ENCODE data around the gene LHX4.

LHX4 gene

DNA sequence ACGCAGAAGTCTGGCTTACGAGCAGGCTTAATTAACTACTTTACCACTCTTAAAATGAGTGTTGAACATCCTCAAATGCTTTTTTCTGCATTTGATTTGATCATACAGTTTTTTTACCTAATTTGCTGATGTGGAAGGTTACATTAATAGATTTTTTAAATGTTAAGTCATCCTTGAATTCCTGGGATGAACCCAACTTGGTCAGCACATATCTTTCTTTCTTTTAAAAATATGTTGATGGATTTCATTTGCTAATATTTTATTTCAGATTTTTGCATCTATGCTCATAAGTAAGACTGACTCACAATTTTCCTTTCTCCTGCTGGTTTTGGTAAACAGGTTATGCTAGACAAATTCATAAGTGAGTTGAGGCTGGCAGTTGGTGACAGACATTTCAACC, 82.9 kb downstream of the LHX4 start:
- DNase-seq: no peak

DNA sequence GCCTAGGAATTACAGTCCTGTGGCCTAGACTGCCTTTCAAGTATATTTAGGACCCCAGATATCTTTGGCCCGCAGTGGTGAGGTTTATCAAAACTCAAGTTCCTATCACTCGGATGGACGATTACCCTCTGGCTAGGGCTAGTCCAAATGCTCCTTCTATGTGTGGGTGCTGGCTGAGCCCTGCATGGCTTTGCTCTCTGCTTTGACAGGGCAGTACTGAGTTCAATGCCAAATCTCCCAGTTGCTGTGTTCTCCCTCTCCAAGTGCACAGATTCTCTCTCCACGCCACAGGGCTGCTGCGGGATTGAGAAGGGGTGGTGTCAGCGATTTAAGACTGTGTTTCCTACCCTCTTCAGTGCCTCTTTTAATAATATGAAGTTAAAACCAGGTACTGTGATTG, 97.0 kb downstream of the LHX4 start:
- DNase-seq: no peak

Measured in stimulated activated naive CD4-positive, alpha-beta T cell (primary cell).